K562 (cell line): ENCODE data around the gene EPB41L1. TPM values are rescaled to one million over a fixed set of nuclear protein-coding genes. Genes with fewer than 3 reads are reported as not detected.
A peak's percentile ranks its signal among the peaks of the same experiment; 100 is the strongest.

Experiments used
- ATAC-seq: fragments of 200-7000 bp; cut with Tn5 transposase; 3 replicates; pipeline ENCODE4 v1.9.1; 2020; ENCODE audit warnings: moderate library complexity
- BruUV-seq: library from RNA; stranded (reverse); fragments of 400-500 nt; replicated peaks from 2 replicates; lab custom pipeline; 2021; lab: Mats Ljungman, UMichigan
- CTCF ChIA-PET: fragments of 300-600 bp; formaldehyde crosslinking; extraction: SDS; loops from one replicate; lab custom pipeline; 2021; ENCODE audit warnings: low intra/inter-chr PET ratio; lab: Yijun Ruan, JAX
- POLR2A ChIA-PET: fragments of 300-600, 350-650 bp; sonication (Branson Sonifier 250); formaldehyde crosslinking; extraction: SDS; loops from one replicate; lab custom pipeline; 2021; ENCODE audit warnings: antibody characterized with exemption, inconsistent platforms; lab: Yijun Ruan, JAX
- DNase-seq, 4 experiments: peaks; one replicate each; pipeline versions ENCODE4 v3.0.0 to v3.0.0-alpha.2; 2011 to 2018; ENCODE audit warnings: low spot score in 3 of 4, mixed read lengths in 3 of 4; ENCODE audit errors: extremely low read depth in 1 of 4
- FAIRE-seq: peaks from 2 replicates; lab custom pipeline; 2011; peaks lifted over from hg19 to GRCh38; lab: Jason Lieb, UNC
- H2AFZ ChIP-seq: 2 replicates; pipeline ENCODE4 v1.6.0; 2011; ENCODE audit warnings: low read depth, low read length, control low read depth, inconsistent platforms
- H3K27ac ChIP-seq: fragments of 200-600 bp; 3 replicates; pipeline ENCODE4 v1.8.0; 2011; ENCODE audit warnings: low read depth, mild to moderate bottlenecking, control low read depth, inconsistent platforms, low read length, moderate library complexity, mixed read lengths; ENCODE audit errors: extremely low read depth
- H3K27me3 ChIP-seq, 2 experiments: fragments of 300-600 bp in 1 of 2; 2 replicates in 1 of 2; 3 replicates in 1 of 2; pipeline versions ENCODE4 v1.6.0 to v1.8.0; 2011; ENCODE audit warnings: inconsistent platforms in 2 of 2, low read length in 2 of 2, mild to moderate bottlenecking in 1 of 2, mixed read lengths in 1 of 2, moderate library complexity in 1 of 2; ENCODE audit not compliant: control insufficient read depth in 2 of 2, insufficient read depth in 2 of 2
- H3K36me3 ChIP-seq: fragments of 300-600 bp; 3 replicates; pipeline ENCODE4 v1.8.0; 2011; ENCODE audit warnings: mild to moderate bottlenecking, low read length, inconsistent platforms; ENCODE audit not compliant: control insufficient read depth, insufficient read depth
- H3K4me1 ChIP-seq, 2 experiments: fragments of 200-600 bp in 1 of 2; replicated peaks in 1 of 2; 2 replicates in 1 of 2; 3 replicates in 1 of 2; pipeline versions ENCODE4 v1.5.1 to v1.8.0; 2011; ENCODE audit warnings: inconsistent platforms in 2 of 2, low read length in 2 of 2, mild to moderate bottlenecking in 1 of 2, mixed read lengths in 1 of 2, moderate library complexity in 1 of 2; ENCODE audit not compliant: control insufficient read depth in 2 of 2, insufficient read depth in 2 of 2
- H3K4me2 ChIP-seq: 2 replicates; pipeline ENCODE4 v1.6.1; 2011; ENCODE audit warnings: low read length, control low read depth, inconsistent platforms, mixed read lengths; ENCODE audit not compliant: insufficient read depth
- H3K4me3 ChIP-seq: fragments of 200-600 bp; sonication (generic), shearing (Covaris generic); 2 replicates; pipeline ENCODE4 v1.5.1; 2016; ENCODE audit warnings: control low read depth, inconsistent platforms
- H3K79me2 ChIP-seq: fragments of 200-600 bp; 3 replicates; pipeline ENCODE4 v1.8.0; 2011; ENCODE audit warnings: low read length, inconsistent platforms; ENCODE audit not compliant: control insufficient read depth, insufficient read depth
- H3K9ac ChIP-seq, 2 experiments: 2 replicates each; pipeline versions ENCODE4 v1.6.0 to v1.6.1; 2011; ENCODE audit warnings: low read depth in 2 of 2, low read length in 2 of 2, control low read depth in 1 of 2, inconsistent platforms in 1 of 2, mild to moderate bottlenecking in 1 of 2, mixed read lengths in 1 of 2; ENCODE audit not compliant: insufficient read depth in 1 of 2
- H3K9me1 ChIP-seq: one replicate; pipeline ENCODE4 v1.6.0; 2011; ENCODE audit warnings: inconsistent platforms, mild to moderate bottlenecking, low read length, moderate library complexity; ENCODE audit not compliant: control insufficient read depth, insufficient read depth
- H3K9me3 ChIP-seq: replicated peaks from 2 replicates; pipeline ENCODE4 v1.5.1; 2011; ENCODE audit warnings: low read depth, low read length, inconsistent platforms; ENCODE audit not compliant: control insufficient read depth, insufficient read depth
- H4K20me1 ChIP-seq: replicated peaks from 2 replicates; pipeline ENCODE4 v1.6.1; 2011; ENCODE audit warnings: low read length, inconsistent platforms, mixed read lengths; ENCODE audit not compliant: control insufficient read depth, insufficient read depth
- EGR1 ChIP-seq: fragments of 450-650 bp; conservative IDR thresholded peaks from 2 replicates; pipeline ENCODE4 v1.6.1; 2017; ENCODE audit warnings: mild to moderate bottlenecking
- L3MBTL2 ChIP-seq: fragments of 450-650 bp; IDR thresholded peaks from 2 replicates; pipeline ENCODE4 v1.6.1; 2016; ENCODE audit warnings: mild to moderate bottlenecking, moderate library complexity
- NFIX ChIP-seq: fragments of 250-450 bp; sonication (Bioruptor Pico); IDR thresholded peaks from 2 replicates; pipeline ENCODE4 v1.4.0; 2020; ENCODE audit warnings: low read depth, mild to moderate bottlenecking, moderate library complexity
- NR2C2 ChIP-seq, 2 experiments: fragments of 200-800 bp in 1 of 2; sonication (Bioruptor generic) in 1 of 2; sonication (generic) in 1 of 2; formaldehyde crosslinking in 1 of 2; IDR thresholded peaks; 2 replicates each; pipeline versions ENCODE4 v1.6.1 to v1.8.0; 2016 to 2022; ENCODE audit warnings: mild to moderate bottlenecking in 1 of 2, missing compliant biosample characterization in 1 of 2, missing genetic modification characterization in 1 of 2, missing genetic modification reagents in 1 of 2
- ZNF12 ChIP-seq: sonication (generic); formaldehyde crosslinking; IDR thresholded peaks from 2 replicates; pipeline ENCODE4 v1.4.0; 2020; ENCODE audit warnings: mild to moderate bottlenecking, missing genetic modification reagents
- ZNF124 ChIP-seq: sonication (generic); formaldehyde crosslinking; IDR thresholded peaks from 2 replicates; pipeline ENCODE4 v1.8.1; 2022; ENCODE audit warnings: missing genetic modification reagents
- ZNF3 ChIP-seq: fragments of 250-450 bp; sonication (Bioruptor Pico); IDR thresholded peaks from 2 replicates; pipeline ENCODE4 v1.5.0; 2021; ENCODE audit warnings: mild to moderate bottlenecking, moderate library complexity
- ZNF41 ChIP-seq: fragments of 250-450 bp; sonication (Bioruptor Pico); conservative IDR thresholded peaks from 2 replicates; pipeline ENCODE4 v1.4.0; 2020; ENCODE audit warnings: mild to moderate bottlenecking
- ZNF699 ChIP-seq: fragments of 250-450 bp; sonication (Bioruptor Pico); IDR thresholded peaks from 2 replicates; pipeline ENCODE4 v1.8.0; 2021; ENCODE audit warnings: mild to moderate bottlenecking, moderate library complexity; ENCODE audit not compliant: insufficient replicate concordance
- WGBS: fragments of 100-300 bp; shearing (Covaris generic); methylation state at CpG from one replicate; pipeline ENCODE4 v1.1.6; 2016; ENCODE audit warnings: low coverage, mixed read lengths; ENCODE audit not compliant: insufficient coverage; ENCODE audit errors: missing lambda C conversion rate; 5-methylcytosine and 5-hydroxymethylcytosine counted together
- in situ Hi-C: fragments of 300-500 bp; cut with MboI; formaldehyde crosslinking; loops from 4 replicates; pipeline ENCODE4 v1.15.0; 2018; ENCODE audit warnings: inconsistent platforms, mixed read lengths
- intact Hi-C: fragments of 100-400 bp; cut with micrococcal nuclease; formaldehyde crosslinking; loops from 2 replicates; pipeline ENCODE4 v1.14.2; 2022
- polyA plus RNA-seq, 8 experiments: library from polyadenylated mRNA; depleted of rRNA in 4 of 8; stranded (reverse) in 5 of 8; unstranded in 3 of 8; fragments of >200 nt; fragmentation: Nextera tagmentation in 2 of 8; fragmentation: Illumina TruSeq in 1 of 8; extraction: Ambion mirVana in 2 of 8; extraction: Trizol in 1 of 8; gene quantifications; 2 replicates each; pipeline versions ENCODE4 v1.2.1 to v1.2.3, GENCODE V29; 2011 to 2014; ENCODE audit warnings: inconsistent platforms in 1 of 8, missing spikeins in 1 of 8
- total RNA-seq, 7 experiments: library from RNA; depleted of rRNA in 6 of 7; stranded (reverse); fragments of >200 nt in 6 of 7; fragmentation: Illumina TruSeq in 2 of 7; extraction: Trizol in 2 of 7; gene quantifications; 2 replicates each; pipeline versions ENCODE4 v1.2.1 to v1.2.3, GENCODE V29; 2011 to 2021; ENCODE audit warnings: low replicate concordance in 1 of 7
- TF ChIP-seq, protein P1 (sequence below): fragments of 200-800 bp; sonication (Bioruptor generic); IDR thresholded peaks from 2 replicates; pipeline ENCODE4 v1.6.1; 2017; ENCODE audit warnings: missing genetic modification characterization, missing compliant biosample characterization
- TF ChIP-seq, protein P2 (sequence below): fragments of 450-650 bp; IDR thresholded peaks from 2 replicates; pipeline ENCODE4 v1.6.1; 2016; ENCODE audit warnings: low read depth

EPB41L1 gene
- total and polyA plus RNA-seq, 9 of the 15 experiments (the other 6 are each of a cell fraction or from before 2014, with no cell fraction given), result 0.11 to 4.3 (median 1.3) TPM

DNA sequence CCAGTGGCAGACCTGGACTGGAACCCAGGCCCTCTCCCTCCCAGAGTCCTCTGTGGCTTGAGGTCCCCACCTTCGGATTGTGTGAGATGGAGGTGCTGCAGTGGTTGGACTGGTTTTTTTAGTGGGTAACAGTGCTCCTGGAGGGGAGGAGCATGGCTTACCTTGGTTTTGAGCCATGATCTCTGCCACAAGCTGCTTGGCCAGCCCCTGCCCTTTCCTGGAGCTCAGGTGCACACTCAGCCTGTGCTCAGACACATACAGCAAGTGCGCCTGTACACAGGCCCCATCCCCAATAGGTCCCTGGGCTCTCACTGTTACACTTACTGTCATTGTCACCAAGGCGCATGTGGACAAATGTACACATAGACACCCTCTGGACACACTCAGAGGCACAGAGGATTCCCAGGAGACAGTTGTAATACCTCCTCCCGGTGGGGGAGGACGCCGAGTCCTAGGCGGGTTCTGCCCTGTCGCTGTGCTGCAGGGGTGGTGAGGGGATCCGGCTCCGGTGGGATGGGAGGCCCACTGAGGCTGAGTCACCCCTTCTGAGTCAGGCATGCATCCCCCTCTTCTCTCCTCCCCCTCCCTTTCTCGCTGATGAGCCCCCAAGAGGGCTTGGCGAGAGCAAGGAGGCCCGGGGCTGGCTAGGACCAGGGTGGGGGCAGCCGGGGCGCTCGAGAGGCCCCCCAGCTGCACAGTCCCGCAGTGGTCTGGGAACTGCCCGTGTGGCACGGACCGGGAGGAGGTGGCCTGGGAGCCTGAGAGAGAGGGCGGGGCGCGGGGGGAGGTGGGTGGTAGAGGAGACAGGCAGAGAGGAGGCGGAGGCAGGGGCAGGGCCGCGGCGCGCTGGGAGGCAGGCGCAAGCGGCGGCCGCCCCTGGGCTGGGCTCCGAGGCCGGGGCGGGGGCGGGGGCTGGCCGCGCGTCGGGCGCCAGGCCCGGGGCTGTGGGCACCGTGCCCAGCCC, 522 bp upstream of the EPB41L1 start:
- Histone ChIP-seq H3K4me1 (peaks cover 0 to 13% of the 10 kb centered on the region in 2 experiments; a peak in 3 of 5 replicates), H3K79me2 (no peaks in the 10 kb centered on the region), H3K9me3 (no peaks in the 10 kb centered on the region), H3K4me2 (peak overlapping the region; percentile 36; the same call in 1 of the 2 replicates), H2AFZ (no peak overlapping the region), H3K36me3 (no peaks in the 10 kb centered on the region), H3K9ac (peak overlapping the region in 1 of 2 experiments; percentile 70; a peak in 1 of 4 replicates), H3K27me3 (peaks cover 14 to 65% of the 10 kb centered on the region in 2 experiments; a peak in 4 of 5 replicates), H3K27ac (no peak overlapping the region), H3K4me3 (no peak overlapping the region), H3K9me1 (no peaks in the 10 kb centered on the region), H4K20me1 (peaks cover 17% of the 10 kb centered on the region)
- CTCF ChIA-PET, result no interaction called here
- WGBS, result 22% methylated on average over 12 of the region's 43 CpGs
- intact Hi-C loops (no loop called here), in situ Hi-C loops (no loop called here)
- BruUV-seq, result no TSS peak
- ATAC-seq, result peak; percentile 77
- no peak for FAIRE-seq
- DNase-seq, result peak; percentile 56 to 87 (median 73)
- POLR2A ChIA-PET, result no interaction called here
- no peak for TF ChIP-seq L3MBTL2
- TF ChIP-seq, protein P1, sequence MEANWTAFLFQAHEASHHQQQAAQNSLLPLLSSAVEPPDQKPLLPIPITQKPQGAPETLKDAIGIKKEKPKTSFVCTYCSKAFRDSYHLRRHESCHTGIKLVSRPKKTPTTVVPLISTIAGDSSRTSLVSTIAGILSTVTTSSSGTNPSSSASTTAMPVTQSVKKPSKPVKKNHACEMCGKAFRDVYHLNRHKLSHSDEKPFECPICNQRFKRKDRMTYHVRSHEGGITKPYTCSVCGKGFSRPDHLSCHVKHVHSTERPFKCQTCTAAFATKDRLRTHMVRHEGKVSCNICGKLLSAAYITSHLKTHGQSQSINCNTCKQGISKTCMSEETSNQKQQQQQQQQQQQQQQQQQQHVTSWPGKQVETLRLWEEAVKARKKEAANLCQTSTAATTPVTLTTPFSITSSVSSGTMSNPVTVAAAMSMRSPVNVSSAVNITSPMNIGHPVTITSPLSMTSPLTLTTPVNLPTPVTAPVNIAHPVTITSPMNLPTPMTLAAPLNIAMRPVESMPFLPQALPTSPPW (CRISPR knock-in tag), result peak; percentile 63
- TF ChIP-seq ZNF41 (CRISPR knock-in tag), result no peak
- TF ChIP-seq NFIX (CRISPR knock-in tag), result no peak
- TF ChIP-seq ZNF3 (CRISPR knock-in tag), result no peak
- TF ChIP-seq, protein P2, sequence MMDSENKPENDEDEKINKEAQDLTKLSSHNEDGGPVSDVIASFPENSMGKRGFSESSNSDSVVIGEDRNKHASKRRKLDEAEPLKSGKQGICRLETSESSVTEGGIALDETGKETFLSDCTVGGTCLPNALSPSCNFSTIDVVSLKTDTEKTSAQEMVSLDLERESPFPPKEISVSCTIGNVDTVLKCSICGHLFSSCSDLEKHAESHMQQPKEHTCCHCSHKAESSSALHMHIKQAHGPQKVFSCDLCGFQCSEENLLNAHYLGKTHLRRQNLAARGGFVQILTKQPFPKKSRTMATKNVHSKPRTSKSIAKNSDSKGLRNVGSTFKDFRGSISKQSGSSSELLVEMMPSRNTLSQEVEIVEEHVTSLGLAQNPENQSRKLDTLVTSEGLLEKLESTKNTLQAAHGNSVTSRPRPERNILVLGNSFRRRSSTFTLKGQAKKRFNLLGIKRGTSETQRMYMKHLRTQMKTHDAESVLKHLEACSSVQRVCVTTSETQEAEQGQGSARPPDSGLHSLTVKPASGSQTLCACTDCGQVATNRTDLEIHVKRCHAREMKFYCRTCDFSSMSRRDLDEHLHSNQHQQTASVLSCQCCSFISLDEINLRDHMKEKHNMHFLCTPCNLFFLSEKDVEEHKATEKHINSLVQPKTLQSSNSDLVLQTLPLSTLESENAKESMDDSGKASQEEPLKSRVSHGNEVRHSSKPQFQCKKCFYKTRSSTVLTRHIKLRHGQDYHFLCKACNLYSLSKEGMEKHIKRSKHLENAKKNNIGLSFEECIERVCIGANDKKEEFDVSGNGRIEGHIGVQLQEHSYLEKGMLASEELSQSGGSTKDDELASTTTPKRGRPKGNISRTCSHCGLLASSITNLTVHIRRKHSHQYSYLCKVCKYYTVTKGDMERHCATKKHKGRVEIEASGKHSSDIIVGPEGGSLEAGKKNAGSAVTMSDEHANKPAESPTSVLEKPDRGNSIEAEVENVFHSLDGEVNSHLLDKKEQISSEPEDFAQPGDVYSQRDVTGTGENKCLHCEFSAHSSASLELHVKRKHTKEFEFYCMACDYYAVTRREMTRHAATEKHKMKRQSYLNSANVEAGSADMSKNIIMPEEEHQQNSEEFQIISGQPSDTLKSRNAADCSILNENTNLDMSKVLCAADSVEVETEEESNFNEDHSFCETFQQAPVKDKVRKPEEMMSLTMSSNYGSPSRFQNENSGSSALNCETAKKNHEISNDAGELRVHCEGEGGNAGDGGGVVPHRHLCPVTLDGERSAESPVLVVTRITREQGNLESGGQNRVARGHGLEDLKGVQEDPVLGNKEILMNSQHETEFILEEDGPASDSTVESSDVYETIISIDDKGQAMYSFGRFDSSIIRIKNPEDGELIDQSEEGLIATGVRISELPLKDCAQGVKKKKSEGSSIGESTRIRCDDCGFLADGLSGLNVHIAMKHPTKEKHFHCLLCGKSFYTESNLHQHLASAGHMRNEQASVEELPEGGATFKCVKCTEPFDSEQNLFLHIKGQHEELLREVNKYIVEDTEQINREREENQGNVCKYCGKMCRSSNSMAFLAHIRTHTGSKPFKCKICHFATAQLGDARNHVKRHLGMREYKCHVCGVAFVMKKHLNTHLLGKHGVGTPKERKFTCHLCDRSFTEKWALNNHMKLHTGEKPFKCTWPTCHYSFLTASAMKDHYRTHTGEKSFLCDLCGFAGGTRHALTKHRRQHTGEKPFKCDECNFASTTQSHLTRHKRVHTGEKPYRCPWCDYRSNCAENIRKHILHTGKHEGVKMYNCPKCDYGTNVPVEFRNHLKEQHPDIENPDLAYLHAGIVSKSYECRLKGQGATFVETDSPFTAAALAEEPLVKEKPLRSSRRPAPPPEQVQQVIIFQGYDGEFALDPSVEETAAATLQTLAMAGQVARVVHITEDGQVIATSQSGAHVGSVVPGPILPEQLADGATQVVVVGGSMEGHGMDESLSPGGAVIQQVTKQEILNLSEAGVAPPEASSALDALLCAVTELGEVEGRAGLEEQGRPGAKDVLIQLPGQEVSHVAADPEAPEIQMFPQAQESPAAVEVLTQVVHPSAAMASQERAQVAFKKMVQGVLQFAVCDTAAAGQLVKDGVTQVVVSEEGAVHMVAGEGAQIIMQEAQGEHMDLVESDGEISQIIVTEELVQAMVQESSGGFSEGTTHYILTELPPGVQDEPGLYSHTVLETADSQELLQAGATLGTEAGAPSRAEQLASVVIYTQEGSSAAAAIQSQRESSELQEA, result no peak
- no peak for TF ChIP-seq ZNF124 (CRISPR knock-in tag)
- no peak for TF ChIP-seq ZNF699 (CRISPR knock-in tag)
- TF ChIP-seq EGR1, result peak; percentile 56
- TF ChIP-seq ZNF12 (CRISPR knock-in tag), result no peak
- no peak for TF ChIP-seq NR2C2 (CRISPR knock-in tag; IDR thresholded peaks at IDR 0.05)
- no peak for TF ChIP-seq NR2C2 (tag; IDR thresholded peaks at IDR 0.05)
